B cell (primary cell): ENCODE results near the gene OXSM.

Experiments used
- EZH2 ChIP-seq: IDR thresholded peaks from 2 replicates; pipeline ENCODE4 v1.6.1; 2012; ENCODE audit warnings: borderline replicate concordance, low read depth, mild to moderate bottlenecking, moderate library complexity, low read length; ENCODE audit not compliant: insufficient read depth, poor library complexity, severe bottlenecking
- TF ChIP-seq, protein P1 (sequence below): fragments of 200-600 bp; IDR thresholded peaks from one replicate; pipeline ENCODE4 v1.8.0; 2022; ENCODE audit warnings: antibody characterized with exemption, mild to moderate bottlenecking

DNA sequence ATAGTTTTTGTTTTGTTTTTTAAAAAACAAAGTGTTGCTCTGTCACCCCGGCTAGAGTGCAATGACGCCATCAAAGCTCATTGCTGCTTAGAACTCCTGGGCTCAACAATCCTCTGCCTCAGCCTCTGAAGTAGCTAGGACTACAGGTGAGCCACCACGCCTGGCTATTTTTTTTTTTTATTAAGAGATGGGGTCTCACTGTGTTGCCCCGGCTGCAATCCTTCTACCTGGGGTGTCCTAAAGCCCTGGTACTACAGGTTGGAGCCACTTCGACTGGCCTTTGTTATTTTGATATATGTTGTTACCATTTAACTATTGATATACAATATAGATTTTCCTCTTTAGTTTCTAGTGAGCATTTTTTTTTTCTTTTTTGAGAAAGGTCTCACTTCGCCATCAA is 9.3 kb upstream of the OXSM start:
- TF ChIP-seq, protein P1, sequence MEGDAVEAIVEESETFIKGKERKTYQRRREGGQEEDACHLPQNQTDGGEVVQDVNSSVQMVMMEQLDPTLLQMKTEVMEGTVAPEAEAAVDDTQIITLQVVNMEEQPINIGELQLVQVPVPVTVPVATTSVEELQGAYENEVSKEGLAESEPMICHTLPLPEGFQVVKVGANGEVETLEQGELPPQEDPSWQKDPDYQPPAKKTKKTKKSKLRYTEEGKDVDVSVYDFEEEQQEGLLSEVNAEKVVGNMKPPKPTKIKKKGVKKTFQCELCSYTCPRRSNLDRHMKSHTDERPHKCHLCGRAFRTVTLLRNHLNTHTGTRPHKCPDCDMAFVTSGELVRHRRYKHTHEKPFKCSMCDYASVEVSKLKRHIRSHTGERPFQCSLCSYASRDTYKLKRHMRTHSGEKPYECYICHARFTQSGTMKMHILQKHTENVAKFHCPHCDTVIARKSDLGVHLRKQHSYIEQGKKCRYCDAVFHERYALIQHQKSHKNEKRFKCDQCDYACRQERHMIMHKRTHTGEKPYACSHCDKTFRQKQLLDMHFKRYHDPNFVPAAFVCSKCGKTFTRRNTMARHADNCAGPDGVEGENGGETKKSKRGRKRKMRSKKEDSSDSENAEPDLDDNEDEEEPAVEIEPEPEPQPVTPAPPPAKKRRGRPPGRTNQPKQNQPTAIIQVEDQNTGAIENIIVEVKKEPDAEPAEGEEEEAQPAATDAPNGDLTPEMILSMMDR = no peak
- no peak for TF ChIP-seq EZH2
